ENCODE measurements around the gene ZNF394. TPM values are rescaled to one million over a fixed set of nuclear protein-coding genes. Genes with fewer than 3 reads are reported as not detected.

Gene ZNF394
- total and polyA plus RNA-seq, 9 of the 15 experiments (the other 6 are each of a cell fraction or from before 2014, with no cell fraction given): 2.9 to 32.2 (median 24.2) TPM

DNA sequence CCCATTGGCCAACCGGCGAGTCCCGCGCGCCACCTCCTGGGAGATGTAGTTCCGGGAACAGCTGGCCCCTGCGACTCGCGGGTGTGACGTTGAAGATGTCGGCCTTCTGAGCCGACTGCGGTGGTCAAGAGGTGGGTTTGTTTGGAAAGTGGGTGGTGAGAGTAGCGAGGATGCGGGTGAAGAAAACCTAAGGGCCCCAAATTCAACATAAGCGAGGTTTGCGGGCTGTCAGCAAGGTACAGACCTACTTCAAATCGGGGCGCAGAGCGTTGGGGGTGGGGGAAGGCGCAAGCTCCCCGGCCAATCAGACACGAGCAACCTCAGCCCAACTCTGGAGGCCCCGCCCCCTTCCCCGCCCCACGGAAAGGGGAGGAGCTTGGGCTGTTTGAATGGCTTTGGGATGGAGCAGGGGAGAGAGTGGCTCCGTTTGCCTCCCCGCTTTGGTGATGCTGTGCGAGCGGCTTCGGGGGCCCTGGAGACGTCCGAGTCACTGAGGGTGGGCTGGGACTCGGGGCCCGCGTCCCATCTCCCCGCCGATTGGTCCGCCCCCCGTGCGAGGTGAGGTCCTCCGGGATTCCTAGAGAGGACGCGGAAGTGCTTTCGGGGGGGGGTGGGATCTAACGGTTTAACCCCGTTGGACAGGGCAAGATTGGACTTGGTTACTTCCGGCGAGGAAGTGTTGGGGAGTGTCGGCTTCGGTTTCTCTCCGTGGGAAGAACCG is 4.7 kb upstream of the ZNF394 start, which contains the start of gene ZKSCAN5 (continued):
- TF ChIP-seq, protein P1, sequence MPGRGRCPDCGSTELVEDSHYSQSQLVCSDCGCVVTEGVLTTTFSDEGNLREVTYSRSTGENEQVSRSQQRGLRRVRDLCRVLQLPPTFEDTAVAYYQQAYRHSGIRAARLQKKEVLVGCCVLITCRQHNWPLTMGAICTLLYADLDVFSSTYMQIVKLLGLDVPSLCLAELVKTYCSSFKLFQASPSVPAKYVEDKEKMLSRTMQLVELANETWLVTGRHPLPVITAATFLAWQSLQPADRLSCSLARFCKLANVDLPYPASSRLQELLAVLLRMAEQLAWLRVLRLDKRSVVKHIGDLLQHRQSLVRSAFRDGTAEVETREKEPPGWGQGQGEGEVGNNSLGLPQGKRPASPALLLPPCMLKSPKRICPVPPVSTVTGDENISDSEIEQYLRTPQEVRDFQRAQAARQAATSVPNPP (IDR thresholded peaks at IDR 0.05; ENCODE audit: borderline replicate concordance, insufficient read depth, insufficient read length): no peak
- TF ChIP-seq TBP (optimal IDR thresholded peaks at IDR 0.05; ENCODE audit: low read depth, low read length): peak; percentile 96
- TF ChIP-seq PHF21A (IDR thresholded peaks at IDR 0.05; ENCODE audit: borderline replicate concordance, low read depth): peak; percentile 92; the same call in 1 of the 2 replicates
- no peak for TF ChIP-seq CBFA2T3 (IDR thresholded peaks at IDR 0.05)
- peak; percentile 44; the same call in 1 of the 2 replicates for TF ChIP-seq ATF1 (CRISPR knock-in tag; IDR thresholded peaks at IDR 0.05)
- TF ChIP-seq ATF1 (tag; IDR thresholded peaks at IDR 0.05): peak; percentile 97
- TF ChIP-seq MED1 (CRISPR knock-in tag; IDR thresholded peaks at IDR 0.05; ENCODE audit: borderline replicate concordance): no peak
- TF ChIP-seq RFX1 (IDR thresholded peaks at IDR 0.05): no peak
- TF ChIP-seq, protein P2, sequence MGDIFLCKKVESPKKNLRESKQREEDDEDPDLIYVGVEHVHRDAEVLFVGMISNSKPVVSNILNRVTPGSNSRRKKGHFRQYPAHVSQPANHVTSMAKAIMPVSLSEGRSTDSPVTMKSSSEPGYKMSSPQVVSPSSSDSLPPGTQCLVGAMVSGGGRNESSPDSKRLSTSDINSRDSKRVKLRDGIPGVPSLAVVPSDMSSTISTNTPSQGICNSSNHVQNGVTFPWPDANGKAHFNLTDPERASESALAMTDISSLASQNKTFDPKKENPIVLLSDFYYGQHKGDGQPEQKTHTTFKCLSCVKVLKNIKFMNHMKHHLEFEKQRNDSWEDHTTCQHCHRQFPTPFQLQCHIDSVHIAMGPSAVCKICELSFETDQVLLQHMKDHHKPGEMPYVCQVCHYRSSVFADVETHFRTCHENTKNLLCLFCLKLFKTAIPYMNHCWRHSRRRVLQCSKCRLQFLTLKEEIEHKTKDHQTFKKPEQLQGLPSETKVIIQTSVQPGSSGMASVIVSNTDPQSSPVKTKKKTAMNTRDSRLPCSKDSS (IDR thresholded peaks at IDR 0.05; ENCODE audit: low read depth, partially characterized antibody): no peak
- TF ChIP-seq JUND (IDR thresholded peaks at IDR 0.05; ENCODE audit: borderline replicate concordance, low read depth, low read length): peak; percentile 54
- TF ChIP-seq JUND (tag; IDR thresholded peaks at IDR 0.05; ENCODE audit: borderline replicate concordance, low read depth, low read length): peak; percentile 51; the same call in 1 of the 3 replicates
- no peak for TF ChIP-seq GABPB2 (CRISPR knock-in tag; conservative IDR thresholded peaks at IDR 0.05)
- TF ChIP-seq, protein P3, sequence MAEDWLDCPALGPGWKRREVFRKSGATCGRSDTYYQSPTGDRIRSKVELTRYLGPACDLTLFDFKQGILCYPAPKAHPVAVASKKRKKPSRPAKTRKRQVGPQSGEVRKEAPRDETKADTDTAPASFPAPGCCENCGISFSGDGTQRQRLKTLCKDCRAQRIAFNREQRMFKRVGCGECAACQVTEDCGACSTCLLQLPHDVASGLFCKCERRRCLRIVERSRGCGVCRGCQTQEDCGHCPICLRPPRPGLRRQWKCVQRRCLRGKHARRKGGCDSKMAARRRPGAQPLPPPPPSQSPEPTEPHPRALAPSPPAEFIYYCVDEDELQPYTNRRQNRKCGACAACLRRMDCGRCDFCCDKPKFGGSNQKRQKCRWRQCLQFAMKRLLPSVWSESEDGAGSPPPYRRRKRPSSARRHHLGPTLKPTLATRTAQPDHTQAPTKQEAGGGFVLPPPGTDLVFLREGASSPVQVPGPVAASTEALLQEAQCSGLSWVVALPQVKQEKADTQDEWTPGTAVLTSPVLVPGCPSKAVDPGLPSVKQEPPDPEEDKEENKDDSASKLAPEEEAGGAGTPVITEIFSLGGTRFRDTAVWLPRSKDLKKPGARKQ (CRISPR knock-in tag; IDR thresholded peaks at IDR 0.05): no peak
- TF ChIP-seq NFRKB (IDR thresholded peaks at IDR 0.05; ENCODE audit: low read depth): peak; percentile 88
- TF ChIP-seq YY1 (IDR thresholded peaks at IDR 0.05; ENCODE audit: borderline replicate concordance in 1 of 3, control insufficient read depth in 1 of 3, extremely low read depth in 1 of 3, insufficient read depth in 3 of 3, insufficient read length in 1 of 3, insufficient replicate concordance in 2 of 3, low read depth in 1 of 3, low read length in 2 of 3): peak in 2 of 3 experiments; percentile 67 to 79
- no peak for TF ChIP-seq SMAD2 (IDR thresholded peaks at IDR 0.05; ENCODE audit: low read depth, low read length)
- TF ChIP-seq WHSC1 (IDR thresholded peaks at IDR 0.05; ENCODE audit: low read length): no peak
- TF ChIP-seq NRF1 (conservative IDR thresholded peaks at IDR 0.05 in 1 of 2, IDR thresholded peaks at IDR 0.05 in 1 of 2): peak; percentile 76 to 80
- 0 out of 2 replicates have a peak, but pooled peaks have one; percentile 6 for TF ChIP-seq LARP7 (IDR thresholded peaks at IDR 0.05)
- peak; percentile 93 for TF ChIP-seq NR2C2 (CRISPR knock-in tag; IDR thresholded peaks at IDR 0.05)
- TF ChIP-seq NR2C2 (tag; IDR thresholded peaks at IDR 0.05): peak; percentile 99
- TF ChIP-seq, protein P4, sequence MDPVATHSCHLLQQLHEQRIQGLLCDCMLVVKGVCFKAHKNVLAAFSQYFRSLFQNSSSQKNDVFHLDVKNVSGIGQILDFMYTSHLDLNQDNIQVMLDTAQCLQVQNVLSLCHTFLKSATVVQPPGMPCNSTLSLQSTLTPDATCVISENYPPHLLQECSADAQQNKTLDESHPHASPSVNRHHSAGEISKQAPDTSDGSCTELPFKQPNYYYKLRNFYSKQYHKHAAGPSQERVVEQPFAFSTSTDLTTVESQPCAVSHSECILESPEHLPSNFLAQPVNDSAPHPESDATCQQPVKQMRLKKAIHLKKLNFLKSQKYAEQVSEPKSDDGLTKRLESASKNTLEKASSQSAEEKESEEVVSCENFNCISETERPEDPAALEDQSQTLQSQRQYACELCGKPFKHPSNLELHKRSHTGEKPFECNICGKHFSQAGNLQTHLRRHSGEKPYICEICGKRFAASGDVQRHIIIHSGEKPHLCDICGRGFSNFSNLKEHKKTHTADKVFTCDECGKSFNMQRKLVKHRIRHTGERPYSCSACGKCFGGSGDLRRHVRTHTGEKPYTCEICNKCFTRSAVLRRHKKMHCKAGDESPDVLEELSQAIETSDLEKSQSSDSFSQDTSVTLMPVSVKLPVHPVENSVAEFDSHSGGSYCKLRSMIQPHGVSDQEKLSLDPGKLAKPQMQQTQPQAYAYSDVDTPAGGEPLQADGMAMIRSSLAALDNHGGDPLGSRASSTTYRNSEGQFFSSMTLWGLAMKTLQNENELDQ (CRISPR knock-in tag; IDR thresholded peaks at IDR 0.05; ENCODE audit: borderline replicate concordance): 0 out of 2 replicates have a peak, but pooled peaks have one; percentile 80

Data from K562 (cell line).